WTC11 (cell line): Measurements from ENCODE around the gene SH2D5.

Experiments
- ARID4B ChIP-seq: sonication (generic); formaldehyde crosslinking; IDR thresholded peaks from 2 replicates; pipeline ENCODE4 v1.8.0; 2023; ENCODE audit warnings: missing genetic modification reagents, mild to moderate bottlenecking, borderline replicate concordance
- CBFB ChIP-seq: sonication (generic); formaldehyde crosslinking; IDR thresholded peaks from 2 replicates; pipeline ENCODE4 v1.8.1; 2022; ENCODE audit warnings: mild to moderate bottlenecking, low read depth, missing genetic modification reagents
- CTCF ChIP-seq: fragments of 200-600 bp; IDR thresholded peaks from 2 replicates; pipeline ENCODE4 v1.8.0; 2022; ENCODE audit warnings: antibody characterized with exemption
- ELF4 ChIP-seq: sonication (generic); formaldehyde crosslinking; IDR thresholded peaks from 2 replicates; pipeline ENCODE4 v1.8.1; 2022; ENCODE audit warnings: low read depth, mild to moderate bottlenecking, moderate library complexity, missing genetic modification reagents
- ESRRA ChIP-seq: sonication (generic); formaldehyde crosslinking; IDR thresholded peaks from 2 replicates; pipeline ENCODE4 v1.8.1; 2022; ENCODE audit warnings: mild to moderate bottlenecking, missing genetic modification reagents, borderline replicate concordance
- ETV6 ChIP-seq: sonication (generic); formaldehyde crosslinking; IDR thresholded peaks from 2 replicates; pipeline ENCODE4 v1.8.1; 2022; ENCODE audit warnings: mild to moderate bottlenecking, missing genetic modification reagents
- FOXK1 ChIP-seq: sonication (generic); formaldehyde crosslinking; IDR thresholded peaks from 2 replicates; pipeline ENCODE4 v1.8.0; 2022; ENCODE audit warnings: mild to moderate bottlenecking, moderate library complexity, missing genetic modification reagents
- JUN ChIP-seq: sonication (generic); formaldehyde crosslinking; IDR thresholded peaks from 2 replicates; pipeline ENCODE4 v1.8.0; 2023; ENCODE audit warnings: mild to moderate bottlenecking, missing genetic modification reagents
- PREB ChIP-seq: sonication (generic); formaldehyde crosslinking; IDR thresholded peaks from 2 replicates; pipeline ENCODE4 v1.8.1; 2022; ENCODE audit warnings: mild to moderate bottlenecking, missing genetic modification reagents, moderate library complexity, borderline replicate concordance
- TCF7 ChIP-seq: sonication (generic); formaldehyde crosslinking; IDR thresholded peaks from 2 replicates; pipeline ENCODE4 v1.8.0; 2022; ENCODE audit warnings: mild to moderate bottlenecking, low read depth, missing genetic modification reagents, moderate library complexity
- USF1 ChIP-seq: sonication (generic); formaldehyde crosslinking; IDR thresholded peaks from 2 replicates; pipeline ENCODE4 v1.8.0; 2022; ENCODE audit warnings: mild to moderate bottlenecking, missing genetic modification reagents
- USF2 ChIP-seq: sonication (generic); formaldehyde crosslinking; IDR thresholded peaks from 2 replicates; pipeline ENCODE4 v1.8.1; 2023; ENCODE audit warnings: mild to moderate bottlenecking, missing genetic modification reagents, moderate library complexity
- ZBTB21 ChIP-seq: sonication (generic); formaldehyde crosslinking; IDR thresholded peaks from 2 replicates; pipeline ENCODE4 v1.8.1; 2023; ENCODE audit warnings: mild to moderate bottlenecking, missing genetic modification reagents, borderline replicate concordance
- ZNF121 ChIP-seq: sonication (generic); formaldehyde crosslinking; IDR thresholded peaks from 2 replicates; pipeline ENCODE4 v1.8.0; 2023; ENCODE audit warnings: missing genetic modification reagents

- no peak for TF ChIP-seq CTCF
- no peak for TF ChIP-seq ARID4B
- TF ChIP-seq JUN (CRISPR knock-in tag), result no peak
- TF ChIP-seq CBFB, result no peak
- TF ChIP-seq USF2 (CRISPR knock-in tag), result no peak
- TF ChIP-seq PREB (CRISPR knock-in tag), result no peak
- TF ChIP-seq ZBTB21, result no peak
- no peak for TF ChIP-seq ESRRA (CRISPR knock-in tag)
- no peak for TF ChIP-seq TCF7 (CRISPR knock-in tag)
- no peak for TF ChIP-seq FOXK1 (CRISPR knock-in tag)
- peak; percentile 58 for TF ChIP-seq ZNF121 (CRISPR knock-in tag)
- no peak for TF ChIP-seq ETV6 (CRISPR knock-in tag)
- TF ChIP-seq USF1, result no peak
- no peak for TF ChIP-seq ELF4 (CRISPR knock-in tag)
Measured at GRCh38 chr1:20733360-20733975, 965 bp upstream of the SH2D5 start.
